ENCODE measurements around the gene MEDAG.

Gene MEDAG

DNA sequence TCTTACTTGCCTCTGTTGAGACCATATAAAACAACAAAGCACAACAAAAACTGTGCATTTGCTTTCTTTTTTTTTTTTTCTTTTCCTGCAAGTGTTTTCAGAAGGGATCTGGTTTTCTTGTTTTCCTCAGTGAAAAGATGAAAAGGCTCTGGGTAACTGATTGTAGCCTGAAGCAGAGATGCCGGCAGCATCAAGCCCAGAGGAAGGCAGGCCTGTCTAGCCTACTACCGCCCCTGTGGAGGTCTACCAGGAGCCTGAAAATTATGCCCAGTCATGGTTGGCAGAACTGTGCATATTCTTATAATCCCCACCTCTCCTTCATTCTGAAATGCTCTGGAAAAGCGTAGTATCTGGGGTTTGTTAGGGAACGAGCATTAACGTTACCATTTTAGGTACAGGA, 32.6 kb upstream of the MEDAG start:
- DNase-seq = no peak

DNA sequence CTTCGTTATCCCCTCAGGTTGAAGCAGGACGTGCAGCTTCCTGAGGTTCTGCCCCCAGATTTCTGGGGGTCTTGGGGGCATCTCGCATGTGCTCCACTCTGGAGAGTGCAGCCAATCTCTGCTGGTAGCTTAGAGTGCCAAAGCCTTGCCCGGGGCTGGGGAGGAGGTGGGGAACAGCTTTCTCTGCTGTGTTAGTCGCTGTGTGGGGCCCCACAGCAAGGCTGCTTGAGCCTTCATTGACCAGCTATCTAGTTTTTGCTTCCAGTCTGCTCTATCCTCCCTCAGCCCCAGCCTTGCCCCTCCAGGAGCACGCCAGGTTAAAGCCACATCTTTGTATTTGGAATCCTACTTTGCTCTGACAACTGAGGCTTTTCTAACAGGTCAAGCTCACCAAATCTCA, 32.0 kb upstream of the MEDAG start:
- DNase-seq = no peak

DNA sequence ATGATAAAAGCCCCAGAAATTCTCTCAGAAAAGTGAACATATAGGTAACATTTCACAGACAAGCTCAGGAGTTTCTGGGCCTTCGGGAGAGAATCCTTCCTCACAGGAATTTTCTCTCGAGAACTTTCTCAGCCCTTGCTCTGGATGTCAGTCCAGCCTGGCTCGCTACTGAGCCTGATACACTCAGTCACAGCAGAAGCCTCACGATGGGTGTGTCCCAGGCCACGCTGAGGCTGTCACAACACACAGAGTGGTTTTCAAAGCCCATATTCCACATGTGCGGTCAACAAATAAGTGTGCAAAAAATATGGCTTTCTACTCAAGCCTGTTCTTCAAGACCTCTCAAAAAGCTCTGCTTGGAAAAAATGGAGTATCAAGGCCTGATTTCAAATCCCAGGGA, 31.5 kb upstream of the MEDAG start:
- DNase-seq = no peak

DNA sequence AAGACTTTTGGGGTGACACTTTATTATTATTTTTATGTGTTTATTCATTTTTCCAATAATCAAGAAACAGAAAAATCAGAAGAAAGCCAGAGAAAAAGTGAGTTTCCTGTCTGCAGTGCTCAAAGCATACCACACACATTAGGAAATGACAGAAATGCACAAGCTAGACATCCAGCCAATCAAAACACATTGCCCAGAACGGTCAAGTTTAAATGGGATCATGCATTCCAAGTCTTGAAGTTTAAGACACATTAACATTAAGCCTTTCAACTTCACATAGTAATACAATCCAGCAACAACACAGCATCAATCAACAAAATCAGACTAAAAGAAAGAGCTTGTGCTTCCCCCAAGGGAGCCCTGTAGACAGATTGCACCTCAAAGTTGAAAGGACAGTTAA, 28.7 kb upstream of the MEDAG start:
- DNase-seq = no peak

DNA sequence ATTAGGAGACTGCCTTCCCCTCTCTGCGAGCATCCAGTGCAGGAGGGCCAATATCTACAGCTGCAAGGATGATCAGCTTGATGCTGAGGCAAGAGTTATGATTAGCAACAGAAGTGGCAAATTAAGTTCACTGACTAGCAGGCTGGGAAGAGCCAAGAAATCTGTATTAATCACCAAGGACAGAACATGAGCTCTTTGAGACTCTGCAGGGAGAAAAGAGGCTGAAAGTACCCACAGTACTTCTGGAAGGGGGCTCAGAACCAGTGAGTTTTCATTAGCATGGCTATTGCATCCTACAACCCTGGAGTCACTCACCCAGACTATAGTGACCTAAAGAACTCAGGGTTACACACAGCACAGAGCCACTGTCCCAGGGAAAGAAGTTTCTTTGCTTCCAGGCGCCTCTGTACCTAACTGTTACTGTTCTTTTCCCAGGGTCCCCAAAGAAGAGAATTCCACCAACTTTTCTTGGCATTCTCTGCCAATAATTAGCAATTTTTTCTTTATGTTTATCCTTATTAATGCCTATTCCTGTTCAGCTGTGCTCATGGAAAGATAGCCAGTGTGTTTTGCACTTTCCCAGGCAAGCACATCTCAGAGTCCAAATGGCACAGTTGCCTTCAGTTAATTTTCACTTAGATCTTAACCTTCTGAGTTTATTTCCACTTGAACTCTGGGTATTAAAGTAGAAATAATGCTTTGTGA, 25.8 kb upstream of the MEDAG start:
- no peak for DNase-seq

DNA sequence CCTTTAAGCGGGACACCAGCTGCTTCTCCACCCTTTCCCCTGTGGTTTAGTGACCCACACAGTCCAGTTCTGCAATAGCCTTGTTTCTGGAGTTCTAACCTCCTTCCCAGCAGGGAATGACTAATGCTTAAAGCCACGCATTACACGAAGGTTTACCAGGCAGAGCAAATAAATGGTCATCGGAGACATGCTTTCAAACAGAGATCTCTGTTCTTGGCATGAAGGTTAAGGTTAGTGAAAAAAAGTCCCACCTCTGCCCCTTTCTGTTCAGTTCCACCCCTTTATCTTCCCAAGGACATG, 25.3 kb upstream of the MEDAG start:
- no peak for DNase-seq

DNA sequence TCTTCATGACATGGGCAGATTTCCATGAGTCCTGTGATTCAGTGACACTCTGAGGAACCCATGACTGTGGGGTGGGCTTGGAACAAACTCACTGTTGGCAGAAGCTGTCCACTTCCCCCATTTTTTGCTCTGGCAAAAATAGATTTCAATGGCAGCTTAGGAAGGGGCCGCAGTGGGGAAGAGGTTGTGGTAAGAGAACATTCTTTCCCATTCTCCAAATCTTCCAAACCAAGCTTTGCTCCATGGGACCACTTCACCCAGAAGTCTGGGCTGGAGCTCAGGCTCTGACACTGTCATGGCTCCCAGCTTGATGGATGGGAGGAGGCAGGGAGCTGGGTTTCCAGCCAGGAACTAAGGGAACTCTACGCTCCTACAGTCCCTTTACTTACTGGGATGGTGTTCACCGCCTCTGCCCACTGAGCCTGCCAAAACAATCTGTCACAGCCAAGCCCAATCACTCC, 24.9 kb upstream of the MEDAG start:
- no peak for DNase-seq

DNA sequence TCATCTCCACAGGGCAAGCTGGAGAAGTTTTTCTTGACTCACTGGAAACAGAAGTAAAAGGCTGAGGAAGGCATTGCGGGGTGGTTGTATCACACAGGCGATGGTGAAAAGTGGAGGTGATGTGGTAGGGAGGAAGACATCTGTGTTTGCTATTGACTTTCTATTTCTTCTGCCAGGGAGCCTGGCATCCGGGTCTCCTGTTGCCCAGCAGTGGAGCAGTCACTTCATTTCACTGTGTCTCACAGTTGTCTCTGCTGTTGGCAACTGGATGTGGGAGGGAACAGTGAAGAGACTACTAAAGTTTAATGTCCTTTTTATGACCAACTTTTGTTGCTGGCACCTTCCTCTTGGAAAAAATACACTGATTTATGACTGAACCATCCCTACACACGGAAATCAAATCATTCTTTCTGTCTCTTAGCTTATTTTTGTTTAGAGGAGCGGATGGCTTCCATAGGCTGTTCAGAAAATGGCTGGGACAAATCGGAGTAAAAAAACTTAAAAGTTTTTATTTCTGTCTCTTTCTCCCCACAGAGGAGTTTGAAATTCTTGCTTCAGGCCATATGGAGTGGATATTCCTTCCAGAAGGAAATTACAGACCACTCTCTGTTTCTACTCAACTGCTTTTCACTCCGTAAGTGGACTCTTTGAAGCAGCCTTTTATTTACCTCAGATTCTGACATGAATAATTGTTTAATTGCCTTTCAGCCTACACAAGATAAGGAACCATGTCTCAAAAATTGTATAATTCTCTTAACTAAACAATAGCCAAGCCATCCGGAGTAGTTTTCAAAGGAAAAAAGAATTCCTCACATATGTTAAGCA, 23.8 kb upstream of the MEDAG start:
- DNase-seq = no peak

DNA sequence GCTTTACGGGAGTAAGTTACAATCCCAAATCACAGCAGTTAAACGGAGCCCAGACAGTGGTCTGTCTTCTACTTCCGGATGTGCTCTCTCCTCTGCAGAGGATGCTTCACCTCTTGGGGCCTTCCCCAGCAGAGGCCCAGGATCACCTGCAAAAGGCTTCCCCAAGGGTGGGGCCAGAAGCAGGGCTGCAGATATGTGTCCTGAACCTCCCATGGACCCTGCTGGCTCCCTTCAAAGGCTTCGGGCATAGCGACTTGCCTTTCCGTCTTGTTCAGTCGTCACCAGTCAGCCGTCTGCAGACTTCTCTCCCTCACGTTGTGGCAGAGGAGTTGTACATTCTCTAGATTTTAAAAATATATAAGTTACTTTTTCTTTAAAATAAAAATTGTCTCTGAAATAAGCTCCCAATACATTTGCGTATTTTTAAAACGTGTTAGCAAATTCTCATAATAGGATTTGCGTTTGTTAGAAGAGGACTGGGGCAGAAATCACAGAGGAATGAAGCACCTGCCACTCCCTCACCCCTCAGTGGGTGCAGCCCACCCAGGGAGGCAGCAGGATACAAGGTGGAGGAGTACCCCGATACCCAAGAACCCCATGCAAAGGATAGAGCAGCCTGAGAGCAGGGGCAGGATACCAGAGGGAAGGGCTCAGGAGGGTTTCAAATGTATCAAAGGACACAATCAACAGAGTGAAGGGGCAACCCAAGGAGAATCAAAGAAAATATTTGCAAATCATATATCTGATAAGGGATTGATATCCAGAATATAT, 22.9 kb upstream of the MEDAG start:
- DNase-seq = no peak

DNA sequence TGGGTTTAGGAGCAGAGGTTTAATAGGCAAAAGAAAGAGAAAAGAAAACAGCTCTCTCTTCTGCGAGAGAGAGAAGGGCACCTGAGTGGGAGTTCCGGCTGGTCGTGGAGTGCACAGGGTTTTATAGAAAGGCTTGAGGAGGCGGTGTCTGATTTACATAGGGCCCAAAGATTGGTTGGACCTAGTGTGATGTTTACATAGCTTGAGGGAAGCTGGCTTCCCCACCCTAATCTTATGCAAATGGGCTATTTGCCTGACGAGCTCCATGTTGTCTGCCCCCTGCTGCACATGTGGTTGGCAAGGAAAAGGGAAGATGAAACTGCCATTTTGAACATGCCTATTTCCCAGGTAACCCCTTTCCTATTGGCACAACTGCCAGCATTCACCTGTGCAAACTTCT, 21.5 kb upstream of the MEDAG start:
- DNase-seq = no peak

DNA sequence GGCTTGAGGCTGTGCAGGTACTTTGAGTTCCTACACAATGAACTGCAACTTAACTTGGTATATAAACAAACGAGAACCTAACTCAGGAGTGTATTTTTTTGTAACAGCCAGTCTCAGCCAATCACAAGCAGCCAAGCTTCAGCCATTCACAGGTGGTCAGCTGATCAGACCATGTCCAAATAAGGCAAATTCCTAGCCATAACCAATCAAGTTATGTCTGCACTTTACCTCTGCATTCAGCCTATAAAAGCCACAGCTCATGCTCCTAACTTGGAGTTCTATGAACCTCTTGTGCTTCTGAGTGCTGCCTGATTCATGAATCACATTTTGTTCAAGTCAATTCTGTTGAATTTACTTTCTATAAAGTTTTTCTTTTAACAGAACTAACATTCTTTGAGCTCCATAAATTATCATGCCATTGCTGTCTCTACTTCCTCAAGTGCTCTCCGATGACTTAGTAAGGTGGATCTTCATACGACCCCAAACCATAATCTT, 16.8 kb upstream of the MEDAG start:
- DNase-seq = no peak

DNA sequence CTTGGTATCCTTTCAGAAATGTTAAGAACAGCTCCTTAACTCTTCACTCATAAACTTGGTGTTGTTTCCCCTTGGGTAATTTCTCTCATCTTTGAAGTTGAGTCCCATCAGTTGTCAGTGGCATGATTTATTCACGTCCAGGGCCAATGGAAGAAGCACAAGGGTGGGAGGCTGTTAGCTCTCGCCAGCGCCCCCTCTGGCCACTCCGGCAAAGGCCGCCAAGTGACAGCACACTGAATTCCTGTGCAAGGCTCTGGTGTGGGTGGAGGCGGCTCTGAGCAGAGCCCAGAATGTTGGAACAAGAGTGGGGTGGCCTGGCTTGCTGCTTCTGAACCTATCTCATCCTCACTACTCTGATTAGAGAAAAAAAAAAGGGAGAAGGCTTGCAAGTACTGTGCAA, 13.1 kb upstream of the MEDAG start:
- DNase-seq = no peak

DNA sequence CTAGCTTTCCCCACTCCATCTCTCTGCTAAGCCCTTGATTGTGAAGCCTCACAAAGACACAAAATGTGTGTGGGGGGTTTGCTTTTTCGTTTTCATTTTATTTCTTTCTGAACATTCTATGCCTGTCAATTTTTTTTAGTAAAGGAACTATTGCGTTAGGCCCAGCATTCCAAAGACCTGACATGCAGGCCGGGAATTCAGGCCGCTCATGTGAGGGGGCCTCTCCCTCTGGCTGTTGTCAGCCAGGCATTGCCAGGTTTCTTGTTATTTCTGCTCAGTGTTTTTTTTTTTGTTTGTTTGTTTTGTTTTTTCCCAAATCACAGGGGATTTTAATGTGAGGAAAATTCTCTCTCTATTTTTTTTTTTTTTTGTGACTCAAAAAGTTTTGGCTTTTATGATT, 10.3 kb upstream of the MEDAG start:
- no peak for DNase-seq

DNA sequence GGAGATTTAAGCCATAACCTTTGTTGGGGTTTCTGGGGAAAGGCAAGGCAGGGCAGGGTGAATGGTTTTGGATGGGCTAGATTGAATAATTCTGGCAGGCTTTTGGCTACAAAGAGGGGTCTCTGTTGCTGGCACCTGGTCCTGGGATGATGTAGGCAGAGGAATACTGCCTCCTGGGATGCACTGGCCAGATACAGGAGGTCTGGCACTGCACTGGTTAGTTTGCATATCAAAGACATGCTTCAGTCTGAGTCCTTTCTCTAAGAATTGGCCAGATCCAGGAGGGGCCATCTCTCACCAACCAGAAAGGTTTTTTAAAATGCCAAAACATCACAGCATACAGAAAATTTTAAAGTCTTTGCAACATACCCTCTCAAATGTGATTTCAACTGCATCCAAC, 8.0 kb upstream of the MEDAG start:
- no peak for DNase-seq

DNA sequence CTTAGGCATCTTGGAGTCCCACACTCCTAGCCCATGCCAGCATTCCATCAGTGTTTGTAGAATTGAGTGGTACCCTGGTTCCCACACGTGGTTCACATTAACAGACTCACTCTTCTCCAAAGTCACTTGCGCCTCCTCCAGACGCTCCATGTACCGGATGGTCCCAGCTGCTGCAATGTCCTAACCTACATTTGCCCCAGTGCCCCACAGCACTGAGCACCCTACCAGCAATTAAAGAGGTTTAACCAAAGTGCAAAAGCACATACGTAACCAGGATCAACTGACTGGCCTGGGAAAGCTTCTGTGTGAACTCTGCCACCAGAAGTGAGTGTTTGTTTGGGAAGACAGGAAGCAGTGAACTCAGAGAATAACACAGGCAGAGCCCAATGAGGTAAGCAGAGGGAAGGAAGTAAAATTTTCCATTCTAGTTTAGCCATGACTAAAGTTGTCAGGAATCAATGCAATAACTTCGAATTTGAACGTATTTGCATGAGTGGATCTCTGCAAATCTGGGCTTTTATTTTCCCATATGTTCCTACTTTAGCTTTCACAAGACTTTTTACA, 7.3 kb upstream of the MEDAG start:
- DNase-seq = no peak

DNA sequence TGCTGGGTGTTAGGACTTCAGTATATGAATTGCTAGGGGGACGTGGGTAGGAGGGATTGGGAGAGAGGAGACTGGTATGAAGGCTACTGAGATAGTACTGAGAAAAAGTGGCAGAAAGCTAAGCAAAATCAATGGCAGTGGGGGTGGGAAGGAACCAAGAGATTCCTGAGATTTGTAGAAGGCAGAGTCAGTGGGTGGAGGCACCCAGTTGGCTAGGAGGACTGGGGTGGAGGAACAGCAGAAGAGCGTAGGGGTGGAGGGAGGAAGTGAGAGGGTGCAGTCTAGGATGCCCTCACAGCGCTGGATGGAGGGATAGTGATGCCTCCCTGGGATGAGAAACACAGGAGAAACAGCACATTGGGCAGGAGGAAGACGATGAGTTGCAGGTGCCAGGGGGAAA, 5.6 kb upstream of the MEDAG start:
- no peak for DNase-seq

DNA sequence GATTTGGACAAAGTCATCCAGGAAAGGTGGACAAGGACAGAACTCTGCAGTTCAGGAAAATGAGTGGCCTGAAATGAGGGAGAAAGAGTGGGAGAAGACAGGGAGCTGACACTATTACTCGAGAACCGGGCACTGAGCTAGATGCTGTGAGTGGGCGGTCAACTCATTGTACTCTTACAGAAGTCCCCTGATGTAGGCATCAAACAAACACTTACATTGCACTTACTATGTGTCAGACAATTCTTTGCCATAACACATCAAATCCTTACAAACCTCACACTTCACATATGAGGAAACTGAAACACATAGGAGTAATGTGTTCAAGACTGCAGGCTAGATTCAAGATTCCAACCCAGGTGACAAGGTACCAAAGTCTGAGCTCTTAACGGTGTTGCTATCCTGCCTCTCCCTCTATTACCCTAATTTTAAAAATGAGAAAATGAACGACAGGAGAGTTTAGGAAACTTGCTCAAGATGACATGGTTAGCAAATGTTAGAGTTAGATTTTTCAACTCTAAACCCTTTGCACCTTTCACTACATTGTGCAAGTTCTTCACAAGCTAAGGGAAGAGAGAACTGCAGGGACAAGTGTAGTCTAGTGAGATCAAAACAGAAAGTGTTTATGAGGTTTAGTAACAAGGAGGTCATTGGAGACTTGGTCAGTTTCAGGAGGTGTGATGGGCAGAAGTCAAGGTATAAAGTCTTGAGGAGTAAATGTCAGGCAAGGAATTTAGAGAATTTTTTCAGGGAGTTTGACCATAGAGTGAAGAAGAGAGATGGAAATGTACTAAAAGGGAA, 4.9 kb upstream of the MEDAG start:
- no peak for DNase-seq

DNA sequence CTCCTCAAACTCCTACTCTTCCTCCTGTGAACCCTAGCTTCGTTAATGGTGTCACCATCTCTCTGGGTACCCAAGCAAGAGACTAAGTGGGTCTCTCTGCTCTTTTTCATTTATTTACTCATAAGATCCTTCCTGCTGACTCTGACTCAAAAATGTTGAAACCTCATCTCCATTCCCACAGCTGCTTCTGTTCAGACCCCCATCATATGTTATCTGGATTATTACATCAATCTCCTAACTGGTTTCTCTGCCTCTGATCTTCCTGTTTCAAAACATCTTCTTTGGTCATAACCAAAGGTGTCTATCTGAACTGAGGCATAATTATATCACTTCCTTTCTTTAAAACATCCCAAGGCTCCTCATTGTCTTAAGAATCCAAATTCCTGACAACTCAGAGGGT, 2.0 kb upstream of the MEDAG start:
- DNase-seq = no peak

DNA sequence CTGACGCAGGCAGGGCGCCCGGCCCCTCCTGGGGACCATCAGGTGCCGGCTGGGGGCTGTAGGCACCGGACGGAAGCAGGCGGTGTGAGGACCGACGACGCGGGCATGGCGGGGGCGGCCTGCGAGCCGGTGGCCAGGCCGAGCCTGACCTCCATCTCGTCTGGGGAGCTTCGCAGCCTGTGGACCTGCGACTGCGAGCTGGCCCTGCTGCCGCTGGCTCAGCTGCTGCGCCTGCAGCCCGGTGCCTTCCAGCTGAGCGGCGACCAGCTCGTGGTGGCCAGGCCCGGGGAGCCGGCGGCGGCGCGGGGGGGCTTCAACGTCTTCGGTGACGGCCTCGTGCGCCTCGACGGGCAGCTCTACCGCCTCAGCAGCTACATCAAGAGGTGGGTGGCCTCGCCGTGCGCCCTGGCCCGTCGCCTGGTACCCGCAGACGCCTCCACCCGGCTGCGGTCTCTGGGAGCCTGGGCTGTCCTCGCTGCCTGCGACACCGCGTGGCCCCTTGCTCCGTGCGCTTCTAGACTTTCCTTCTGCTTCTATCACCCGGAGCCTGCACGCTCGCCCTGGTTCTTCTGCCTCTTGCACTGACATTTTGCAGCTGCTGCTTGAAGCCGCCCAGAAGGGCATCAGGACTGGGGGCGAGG, 460 bp downstream of the MEDAG start:
- DNase-seq = no peak

DNA sequence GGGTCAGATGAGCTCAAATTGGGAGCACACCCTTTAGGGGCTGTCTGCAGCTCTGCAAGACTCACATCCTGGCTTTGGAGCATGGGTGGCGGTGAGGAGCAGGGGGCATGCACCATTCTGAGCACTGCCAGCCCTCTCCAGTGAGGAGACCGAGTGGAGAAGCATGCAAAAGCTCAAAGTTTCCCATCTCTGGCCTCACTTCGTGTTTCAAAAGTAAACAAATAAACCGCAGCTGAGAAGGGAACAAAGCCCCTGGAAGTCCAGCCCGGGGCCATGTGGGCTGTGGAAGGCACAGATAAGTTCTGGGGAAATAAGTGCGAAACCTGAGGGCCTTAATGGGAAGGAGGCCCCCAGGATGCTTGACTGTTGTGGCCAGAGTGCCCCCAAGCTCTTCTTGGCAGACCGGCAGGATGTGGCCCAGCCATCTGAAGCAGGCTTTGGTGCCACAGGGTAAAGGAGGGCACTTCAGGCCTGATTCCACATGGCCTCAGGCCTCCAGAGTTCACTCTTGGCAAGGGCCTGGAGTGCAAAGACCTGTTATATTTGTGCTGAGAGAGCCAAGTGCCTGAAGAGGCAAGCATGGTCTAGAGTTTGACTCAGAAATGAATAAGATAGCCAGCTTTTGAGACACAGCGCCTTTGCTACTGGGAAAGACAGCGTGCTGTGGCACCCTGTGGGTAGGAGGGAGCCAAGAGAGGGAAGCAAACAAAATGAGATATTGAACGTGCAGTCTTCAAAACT, 1.2 kb downstream of the MEDAG start:
- DNase-seq = no peak

DNA sequence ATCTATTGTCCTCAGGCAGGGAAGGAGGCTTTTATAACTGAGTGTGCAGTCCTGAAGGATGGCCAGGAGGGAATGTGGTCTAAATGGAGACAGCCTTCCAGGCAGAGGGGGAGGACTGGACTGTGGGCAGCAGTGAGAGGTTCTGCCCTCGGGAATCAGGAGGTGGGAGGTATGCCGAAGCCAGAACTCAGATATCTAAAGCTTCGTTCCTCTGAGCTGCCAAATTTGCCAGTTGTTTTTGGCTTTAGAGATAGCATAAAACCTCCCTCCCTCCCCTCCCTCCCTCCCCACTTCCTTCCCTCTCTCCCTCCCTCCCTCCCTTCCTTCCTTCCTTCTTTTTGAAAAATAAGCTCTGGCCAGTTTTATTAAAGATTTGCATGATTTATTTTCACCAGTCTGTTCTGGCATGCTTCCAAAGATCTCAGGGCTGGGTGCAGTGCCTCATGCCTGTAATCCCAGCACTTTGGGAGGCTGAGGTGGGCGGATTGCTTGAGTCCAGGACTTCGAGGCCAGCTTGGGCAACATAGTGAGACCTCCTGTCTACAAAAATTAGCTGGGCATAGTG, 2.4 kb downstream of the MEDAG start:
- DNase-seq = no peak
